HG03558 (cell line): ENCODE data around the gene SPG7.
"Not testable (repeated sequence)": the region's sequence is repeated elsewhere in the genome, so short reads cannot be mapped to it uniquely, and the experiment has no call there.

ENCODE experiments used
- ATAC-seq: cut with Tn5 transposase; IDR thresholded peaks from one replicate; pipeline ENCODE4 v1.9.1; 2021; ENCODE audit warnings: moderate number of reproducible peaks; ENCODE audit not compliant: unreplicated experiment; ENCODE audit errors: extremely low read depth

The SPG7 gene

DNA sequence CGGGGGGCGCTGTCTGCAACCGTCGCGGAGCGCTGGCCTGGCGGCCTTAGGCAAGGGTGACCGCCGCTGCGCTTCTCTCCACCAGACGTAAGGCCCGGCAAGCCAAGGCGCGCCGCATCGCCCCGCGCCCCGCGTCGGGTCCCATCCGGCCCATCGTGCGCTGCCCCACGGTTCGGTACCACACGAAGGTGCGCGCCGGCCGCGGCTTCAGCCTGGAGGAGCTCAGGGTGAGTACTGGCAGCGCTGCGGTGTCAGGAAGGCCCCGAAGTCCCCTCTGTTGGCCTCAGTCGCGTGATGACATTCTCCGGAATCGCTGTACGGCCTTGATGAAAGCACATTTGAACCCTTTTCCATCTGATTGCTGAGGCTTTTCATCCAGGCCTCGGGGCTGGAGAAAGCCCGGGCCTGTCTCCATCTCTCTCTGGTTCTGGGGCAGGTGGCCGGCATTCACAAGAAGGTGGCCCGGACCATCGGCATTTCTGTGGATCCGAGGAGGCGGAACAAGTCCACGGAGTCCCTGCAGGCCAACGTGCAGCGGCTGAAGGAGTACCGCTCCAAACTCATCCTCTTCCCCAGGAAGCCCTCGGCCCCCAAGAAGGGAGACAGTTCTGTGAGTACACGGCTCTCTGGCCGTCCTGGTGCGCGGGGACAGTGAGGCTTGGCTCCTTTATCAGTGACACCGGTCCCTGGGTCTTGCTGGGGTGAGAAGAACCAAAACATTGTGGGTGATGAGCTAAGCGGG is 53.1 kb downstream of the SPG7 start:
- ATAC-seq = no peak

DNA sequence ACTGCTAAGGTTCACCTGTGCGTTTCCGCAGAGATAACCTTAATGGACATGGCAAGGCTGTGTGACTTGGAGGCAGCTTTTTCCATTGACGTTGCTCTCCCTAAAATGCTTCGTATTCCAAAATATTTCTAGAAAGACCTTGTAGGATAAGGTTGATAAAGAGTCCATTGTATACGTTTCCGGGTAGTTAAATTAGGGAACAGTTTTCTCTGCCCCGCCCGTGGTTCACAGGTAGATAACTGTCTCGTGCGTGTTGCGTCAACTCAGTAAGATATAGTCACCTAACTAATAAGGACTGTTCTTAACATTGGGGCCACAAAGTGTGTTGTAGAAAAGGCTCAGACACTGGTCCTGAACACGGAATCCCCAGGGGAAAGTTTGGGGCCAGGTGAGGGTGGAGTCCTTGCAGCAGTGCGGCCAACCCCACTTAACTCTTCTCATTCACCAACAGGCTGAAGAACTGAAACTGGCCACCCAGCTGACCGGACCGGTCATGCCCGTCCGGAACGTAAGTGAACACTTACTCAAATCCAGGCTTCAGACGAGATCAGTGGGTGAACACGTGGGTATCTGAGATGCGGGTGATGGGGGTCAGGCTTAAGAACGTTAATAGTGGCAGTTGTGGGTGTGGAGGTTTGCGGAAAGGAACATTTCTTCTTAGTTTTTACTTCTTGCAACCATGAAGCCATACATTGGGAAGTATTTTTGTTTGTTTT is 53.8 kb downstream of the SPG7 start:
- ATAC-seq = no peak

DNA sequence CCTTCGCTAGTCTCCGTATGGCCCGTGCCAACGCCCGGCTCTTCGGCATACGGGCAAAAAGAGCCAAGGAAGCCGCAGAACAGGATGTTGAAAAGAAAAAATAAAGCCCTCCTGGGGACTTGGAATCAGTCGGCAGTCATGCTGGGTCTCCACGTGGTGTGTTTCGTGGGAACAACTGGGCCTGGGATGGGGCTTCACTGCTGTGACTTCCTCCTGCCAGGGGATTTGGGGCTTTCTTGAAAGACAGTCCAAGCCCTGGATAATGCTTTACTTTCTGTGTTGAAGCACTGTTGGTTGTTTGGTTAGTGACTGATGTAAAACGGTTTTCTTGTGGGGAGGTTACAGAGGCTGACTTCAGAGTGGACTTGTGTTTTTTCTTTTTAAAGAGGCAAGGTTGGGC is 54.7 kb downstream of the SPG7 start:
- no peak for ATAC-seq

GRCh38 chr16:89563639-89564392 is 55.6 kb downstream of the SPG7 start:
- ATAC-seq = no peak

- ATAC-seq = no peak
These were observed 56.5 kb downstream of the SPG7 start for GRCh38 chr16:89564476-89565255.

GRCh38 chr16:89565256-89565505 is 57.0 kb downstream of the SPG7 start:
- ATAC-seq = no peak

GRCh38 chr16:89565506-89566372 is 57.5 kb downstream of the SPG7 start:
- ATAC-seq = no peak

GRCh38 chr16:89567656-89568594 is 59.7 kb downstream of the SPG7 start:
- no peak for ATAC-seq

GRCh38 chr16:89569506-89570341 is 61.5 kb downstream of the SPG7 start:
- no peak for ATAC-seq

DNA sequence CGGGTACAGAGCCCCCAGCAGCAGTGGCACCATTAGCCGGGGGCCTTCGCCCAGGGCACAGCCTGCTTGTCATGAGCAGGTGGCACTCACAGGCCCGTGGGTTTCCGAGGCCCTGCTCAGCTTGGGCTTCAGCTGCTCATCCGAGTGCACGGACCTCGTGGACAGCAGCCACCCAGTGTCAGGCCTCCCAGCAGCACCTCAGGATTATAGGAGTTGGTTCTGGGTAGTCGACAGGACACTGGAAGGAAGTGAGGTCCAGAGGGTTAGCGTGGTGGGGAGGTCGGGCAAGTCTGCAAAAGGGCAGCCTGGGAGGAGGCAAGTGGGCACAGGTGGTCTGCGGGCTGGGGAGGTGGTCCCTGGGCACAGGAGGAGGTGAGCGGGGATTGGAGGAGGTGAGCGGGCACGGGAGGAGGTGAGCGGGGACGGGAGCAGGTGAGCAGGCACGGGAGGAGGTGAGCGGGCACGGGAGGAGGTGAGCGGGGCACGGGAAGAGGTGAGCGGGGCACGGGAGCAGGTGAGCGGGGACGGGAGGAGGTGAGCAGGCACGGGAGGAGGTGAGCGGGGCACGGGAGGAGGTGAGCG is 62.2 kb downstream of the SPG7 start:
- no peak for ATAC-seq

DNA sequence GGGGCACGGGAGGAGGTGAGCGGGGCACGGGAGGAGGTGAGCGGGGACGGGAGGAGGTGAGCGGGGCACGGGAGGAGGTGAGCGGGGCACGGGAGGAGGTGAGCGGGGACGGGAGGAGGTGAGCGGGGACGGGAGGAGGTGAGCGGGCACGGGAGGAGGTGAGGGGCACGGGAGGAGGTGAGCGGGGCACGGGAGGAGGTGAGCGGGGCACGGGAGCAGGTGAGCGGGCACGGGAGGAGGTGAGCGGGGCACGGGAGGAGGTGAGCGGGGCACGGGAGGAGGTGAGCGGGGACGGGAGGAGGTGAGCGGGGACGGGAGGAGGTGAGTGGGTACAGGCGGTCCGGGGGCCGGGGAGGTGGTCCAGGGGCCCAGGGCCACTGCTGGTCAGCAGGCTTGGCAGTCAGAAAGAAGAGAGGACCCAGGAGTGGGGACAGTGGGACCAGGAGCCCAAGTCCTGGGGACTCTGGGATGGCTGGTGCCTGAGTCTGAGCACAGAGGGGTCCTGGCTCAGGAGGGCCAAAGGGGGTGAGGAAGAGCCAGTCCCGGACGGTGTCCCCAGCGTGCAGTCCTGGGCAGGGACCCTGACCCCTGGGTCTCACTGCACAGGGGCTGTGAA is 62.9 kb downstream of the SPG7 start:
- ATAC-seq = not testable (repeated sequence)

- ATAC-seq = no peak
These were observed 63.4 kb downstream of the SPG7 start for GRCh38 chr16:89571636-89572035.

DNA sequence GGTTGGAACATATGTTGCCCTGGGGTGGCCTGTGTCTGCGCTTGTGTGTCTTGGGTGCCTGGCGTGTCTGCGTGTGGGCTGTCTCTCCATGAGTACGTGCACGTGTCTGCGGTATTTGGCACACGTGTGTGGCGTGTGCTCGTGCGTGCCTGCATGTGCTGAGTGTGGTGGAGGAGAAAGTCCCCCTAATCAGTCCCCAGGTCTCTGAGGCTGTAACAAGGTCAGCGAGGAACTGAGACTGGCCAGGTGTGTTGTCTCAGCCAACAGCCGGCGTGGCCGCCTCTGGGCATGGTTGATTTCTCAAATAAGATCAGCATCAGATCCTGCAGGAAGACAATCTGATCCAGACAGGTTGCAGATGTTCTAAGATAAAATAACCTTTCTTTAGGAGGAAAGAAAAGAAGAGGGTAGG is 63.9 kb downstream of the SPG7 start:
- ATAC-seq = no peak

- no peak for ATAC-seq
These were observed 64.4 kb downstream of the SPG7 start for GRCh38 chr16:89572485-89573205.

- no peak for ATAC-seq
These were observed 65.8 kb downstream of the SPG7 start for GRCh38 chr16:89573826-89574680.
